Panc1 (cell line): ENCODE data around the gene ADCY3. TPM values are rescaled to one million over a fixed set of nuclear protein-coding genes. Genes with fewer than 3 reads are reported as not detected.

Source experiments
- ATAC-seq: fragments of 200-7000 bp; cut with Tn5 transposase; 2 replicates; pipeline ENCODE4 v1.9.1; 2020; ENCODE audit warnings: mild to moderate bottlenecking, moderate library complexity
- BruUV-seq: library from RNA; stranded (reverse); fragments of 400-500 nt; replicated peaks from 2 replicates; lab custom pipeline; 2021; lab: Mats Ljungman, UMichigan
- CTCF ChIA-PET: fragments of 300-600 bp; sonication (Branson Sonifier 250); formaldehyde crosslinking; loops from one replicate; lab custom pipeline; 2022; ENCODE audit warnings: antibody characterized with exemption; lab: Charles Lee
- POLR2A ChIA-PET: fragments of 300-600 bp; sonication (Branson Sonifier 250); formaldehyde crosslinking; loops from one replicate; lab custom pipeline; 2022; ENCODE audit warnings: antibody characterized with exemption; lab: Charles Lee
- DNase-seq: peaks from one replicate; pipeline ENCODE4 v3.0.0-alpha.2; 2010; ENCODE audit warnings: low read depth, low spot score
- H3K27ac ChIP-seq: 2 replicates; pipeline ENCODE4 v1.5.1; 2011; ENCODE audit warnings: mild to moderate bottlenecking, low read length, inconsistent platforms
- H3K27me3 ChIP-seq: fragments of 200-500 bp; sonication (Bioruptor generic); 2 replicates; pipeline ENCODE4 v1.6.0; 2014; ENCODE audit warnings: low read length, inconsistent platforms; ENCODE audit not compliant: control insufficient read depth, insufficient read depth
- H3K36me3 ChIP-seq: fragments of 200-500 bp; sonication (Bioruptor generic); 2 replicates; pipeline ENCODE4 v1.5.1; 2014; ENCODE audit warnings: inconsistent platforms, mild to moderate bottlenecking, low read length, moderate library complexity; ENCODE audit not compliant: control insufficient read depth, insufficient read depth
- H3K4me1 ChIP-seq: 2 replicates; pipeline ENCODE4 v1.5.1; 2011; ENCODE audit warnings: inconsistent platforms, mild to moderate bottlenecking, low read length, moderate library complexity; ENCODE audit not compliant: control insufficient read depth, insufficient read depth
- H3K4me3 ChIP-seq, 2 experiments: 2 replicates each; pipeline ENCODE4 v1.5.1; 2011 to 2012; ENCODE audit warnings: low read depth in 2 of 2, low read length in 2 of 2, mild to moderate bottlenecking in 2 of 2, inconsistent platforms in 1 of 2, moderate library complexity in 1 of 2
- H3K9me3 ChIP-seq: fragments of 200-500 bp; sonication (Bioruptor generic); 2 replicates; pipeline ENCODE4 v1.5.1; 2014; ENCODE audit warnings: low read depth, mild to moderate bottlenecking, inconsistent platforms, low read length, moderate library complexity; ENCODE audit not compliant: control insufficient read depth, insufficient read depth
- POLR2AphosphoS5 ChIP-seq: IDR thresholded peaks from 2 replicates; pipeline ENCODE4 v1.6.1; 2012; ENCODE audit warnings: mild to moderate bottlenecking, low read depth, low read length, moderate library complexity
- SIN3A ChIP-seq: IDR thresholded peaks from 2 replicates; pipeline ENCODE4 v1.6.1; 2012; ENCODE audit warnings: low read depth, mild to moderate bottlenecking, low read length, moderate library complexity, borderline replicate concordance; ENCODE audit not compliant: insufficient read depth
- TCF7L2 ChIP-seq: IDR thresholded peaks from 2 replicates; pipeline ENCODE4 v1.6.1; 2011; ENCODE audit warnings: mild to moderate bottlenecking, low read depth, low read length, inconsistent platforms
- in situ Hi-C: cut with HindIII; loops from 2 replicates; pipeline ENCODE4 v1.10.0; 2016; ENCODE audit warnings: low sequenced_read_pairs, low pct_unique_long_range_greater_than_20kb
- intact Hi-C: fragments of 100-400 bp; cut with micrococcal nuclease; formaldehyde crosslinking; loops from one replicate; pipeline ENCODE4 v1.10.0; 2022; ENCODE audit not compliant: unreplicated experiment
- total RNA-seq: library from RNA; stranded (reverse); gene quantifications from one replicate; pipeline ENCODE4 v1.2.1, GENCODE V29; 2021; ENCODE audit not compliant: unreplicated experiment
- TF ChIP-seq, protein P1 (sequence below): fragments of 450-650 bp; IDR thresholded peaks from 2 replicates; pipeline ENCODE4 v1.5.1; 2017; ENCODE audit warnings: mild to moderate bottlenecking
- TF ChIP-seq, protein P2 (sequence below), 2 experiments: IDR thresholded peaks; 2 replicates each; pipeline ENCODE4 v1.6.1; 2011 to 2012; ENCODE audit warnings: low read depth in 2 of 2, control low read depth in 1 of 2, low read length in 1 of 2, mild to moderate bottlenecking in 1 of 2, moderate library complexity in 1 of 2; ENCODE audit not compliant: insufficient read depth in 1 of 2

The ADCY3 gene
- total RNA-seq, 1 experiment from 2014 or later = 34.1 TPM

DNA sequence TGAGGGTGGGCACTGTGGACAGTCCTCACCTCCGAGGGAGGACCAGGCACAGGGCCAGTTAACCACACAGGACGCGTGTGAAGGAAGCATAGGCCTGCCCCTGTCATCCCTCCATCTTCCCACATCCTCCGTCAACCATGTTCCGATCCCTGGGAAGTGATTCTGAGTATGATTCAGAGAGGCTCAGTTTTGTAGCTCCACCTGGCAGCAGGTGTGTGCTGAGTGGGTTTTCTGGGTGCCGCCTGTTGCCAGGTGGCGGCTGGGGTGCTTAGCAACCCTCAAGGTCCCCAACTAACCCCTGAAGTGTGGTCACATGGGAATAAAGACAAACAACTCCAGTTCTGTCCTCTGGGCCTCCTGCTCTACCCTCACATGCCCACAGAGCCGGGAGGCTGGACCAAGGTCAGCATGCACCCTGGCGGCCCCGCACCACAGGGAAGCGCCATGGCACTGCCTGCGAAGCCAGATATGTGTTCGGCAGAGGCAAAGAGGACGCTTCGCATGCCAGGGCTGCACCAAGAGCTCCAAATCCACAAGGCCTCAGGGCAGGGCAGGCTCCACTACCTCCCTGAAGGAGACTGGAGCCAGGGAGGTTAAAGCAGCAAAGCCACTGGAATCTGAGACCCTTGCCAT, 60.0 kb downstream of the ADCY3 start:
- intact Hi-C loops (no loop called here), in situ Hi-C loops (no loop called here)
- Histone ChIP-seq H3K4me1 (no peaks in the 10 kb centered on the region), H3K27me3 (no peaks in the 10 kb centered on the region), H3K36me3 (no peaks in the 10 kb centered on the region), H3K27ac (no peak overlapping the region), H3K9me3 (no peaks in the 10 kb centered on the region), H3K4me3 (no peak overlapping the region)
- DNase-seq (no peak), ATAC-seq (no peak)
- CTCF ChIA-PET = no interaction called here
- BruUV-seq = no TSS peak
- TF ChIP-seq, protein P1, sequence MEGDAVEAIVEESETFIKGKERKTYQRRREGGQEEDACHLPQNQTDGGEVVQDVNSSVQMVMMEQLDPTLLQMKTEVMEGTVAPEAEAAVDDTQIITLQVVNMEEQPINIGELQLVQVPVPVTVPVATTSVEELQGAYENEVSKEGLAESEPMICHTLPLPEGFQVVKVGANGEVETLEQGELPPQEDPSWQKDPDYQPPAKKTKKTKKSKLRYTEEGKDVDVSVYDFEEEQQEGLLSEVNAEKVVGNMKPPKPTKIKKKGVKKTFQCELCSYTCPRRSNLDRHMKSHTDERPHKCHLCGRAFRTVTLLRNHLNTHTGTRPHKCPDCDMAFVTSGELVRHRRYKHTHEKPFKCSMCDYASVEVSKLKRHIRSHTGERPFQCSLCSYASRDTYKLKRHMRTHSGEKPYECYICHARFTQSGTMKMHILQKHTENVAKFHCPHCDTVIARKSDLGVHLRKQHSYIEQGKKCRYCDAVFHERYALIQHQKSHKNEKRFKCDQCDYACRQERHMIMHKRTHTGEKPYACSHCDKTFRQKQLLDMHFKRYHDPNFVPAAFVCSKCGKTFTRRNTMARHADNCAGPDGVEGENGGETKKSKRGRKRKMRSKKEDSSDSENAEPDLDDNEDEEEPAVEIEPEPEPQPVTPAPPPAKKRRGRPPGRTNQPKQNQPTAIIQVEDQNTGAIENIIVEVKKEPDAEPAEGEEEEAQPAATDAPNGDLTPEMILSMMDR = no peak
- TF ChIP-seq POLR2AphosphoS5 = no peak
- no peak for TF ChIP-seq SIN3A
- TF ChIP-seq, protein P2, sequence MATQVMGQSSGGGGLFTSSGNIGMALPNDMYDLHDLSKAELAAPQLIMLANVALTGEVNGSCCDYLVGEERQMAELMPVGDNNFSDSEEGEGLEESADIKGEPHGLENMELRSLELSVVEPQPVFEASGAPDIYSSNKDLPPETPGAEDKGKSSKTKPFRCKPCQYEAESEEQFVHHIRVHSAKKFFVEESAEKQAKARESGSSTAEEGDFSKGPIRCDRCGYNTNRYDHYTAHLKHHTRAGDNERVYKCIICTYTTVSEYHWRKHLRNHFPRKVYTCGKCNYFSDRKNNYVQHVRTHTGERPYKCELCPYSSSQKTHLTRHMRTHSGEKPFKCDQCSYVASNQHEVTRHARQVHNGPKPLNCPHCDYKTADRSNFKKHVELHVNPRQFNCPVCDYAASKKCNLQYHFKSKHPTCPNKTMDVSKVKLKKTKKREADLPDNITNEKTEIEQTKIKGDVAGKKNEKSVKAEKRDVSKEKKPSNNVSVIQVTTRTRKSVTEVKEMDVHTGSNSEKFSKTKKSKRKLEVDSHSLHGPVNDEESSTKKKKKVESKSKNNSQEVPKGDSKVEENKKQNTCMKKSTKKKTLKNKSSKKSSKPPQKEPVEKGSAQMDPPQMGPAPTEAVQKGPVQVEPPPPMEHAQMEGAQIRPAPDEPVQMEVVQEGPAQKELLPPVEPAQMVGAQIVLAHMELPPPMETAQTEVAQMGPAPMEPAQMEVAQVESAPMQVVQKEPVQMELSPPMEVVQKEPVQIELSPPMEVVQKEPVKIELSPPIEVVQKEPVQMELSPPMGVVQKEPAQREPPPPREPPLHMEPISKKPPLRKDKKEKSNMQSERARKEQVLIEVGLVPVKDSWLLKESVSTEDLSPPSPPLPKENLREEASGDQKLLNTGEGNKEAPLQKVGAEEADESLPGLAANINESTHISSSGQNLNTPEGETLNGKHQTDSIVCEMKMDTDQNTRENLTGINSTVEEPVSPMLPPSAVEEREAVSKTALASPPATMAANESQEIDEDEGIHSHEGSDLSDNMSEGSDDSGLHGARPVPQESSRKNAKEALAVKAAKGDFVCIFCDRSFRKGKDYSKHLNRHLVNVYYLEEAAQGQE (IDR thresholded peaks at IDR 0.05; ENCODE audit: insufficient read depth in 1 of 2, low read depth in 2 of 2, low read length in 1 of 2) = no peak
- no peak for TF ChIP-seq TCF7L2
- POLR2A ChIA-PET = no interaction called here

DNA sequence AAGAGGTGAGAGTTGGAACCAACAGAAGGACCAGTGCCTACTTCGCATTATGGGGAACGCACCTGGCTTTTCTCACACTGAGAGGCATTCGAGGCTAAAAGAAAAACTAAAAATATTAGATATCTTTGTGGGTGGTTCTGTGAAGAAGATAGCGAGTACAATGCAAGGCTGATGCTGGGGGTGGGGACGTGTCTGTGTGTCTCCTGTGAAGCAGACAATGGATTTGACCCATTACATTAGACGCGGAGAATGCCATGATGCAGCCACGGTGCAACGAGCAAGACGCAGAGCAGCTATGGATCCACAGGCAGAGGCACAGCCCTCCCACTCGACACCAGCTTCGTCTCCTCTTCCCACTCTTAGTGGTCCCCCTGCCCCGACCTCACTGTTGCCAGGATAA, 61.0 kb downstream of the ADCY3 start:
- no TSS peak for BruUV-seq
- Histone ChIP-seq H3K4me1 (no peaks in the 10 kb centered on the region), H3K27me3 (no peaks in the 10 kb centered on the region), H3K27ac (no peak overlapping the region), H3K4me3 (no peak overlapping the region), H3K9me3 (no peaks in the 10 kb centered on the region), H3K36me3 (no peaks in the 10 kb centered on the region)
- intact Hi-C loops = no loop called here
- ATAC-seq = no peak
- in situ Hi-C loops = no loop called here
- CTCF ChIA-PET = no interaction called here
- TF ChIP-seq, protein P1 = no peak
- TF ChIP-seq SIN3A (no peak), POLR2AphosphoS5 (no peak), TCF7L2 (no peak)
- TF ChIP-seq, protein P2 (IDR thresholded peaks at IDR 0.05; ENCODE audit: insufficient read depth in 1 of 2, low read depth in 2 of 2, low read length in 1 of 2) = no peak
- DNase-seq = no peak
- POLR2A ChIA-PET = no interaction called here
